HG03432 (cell line): Measurements from ENCODE around the gene KIF25.

ENCODE experiments used
- ATAC-seq: cut with Tn5 transposase; IDR thresholded peaks from one replicate; pipeline ENCODE4 v1.9.1; 2021; ENCODE audit warnings: mild to moderate bottlenecking, moderate library complexity; ENCODE audit not compliant: unreplicated experiment

The KIF25 gene

GRCh38 chr6:167997642-167998041 is at the start of gene KIF25:
Gene KIF25 (plus strand): TSS chr6:167997671. CDS start chr6:168029586, 31,915 bp downstream.
- no peak for ATAC-seq

- ATAC-seq: no peak
Measured at GRCh38 chr6:167947716-167948115, 49.8 kb upstream of the KIF25 start.

GRCh38 chr6:167948716-167949115 is 48.8 kb upstream of the KIF25 start:
- no peak for ATAC-seq

- ATAC-seq: no peak
Measured at GRCh38 chr6:167949121-167949684, 48.3 kb upstream of the KIF25 start.

GRCh38 chr6:167951781-167952511 is 45.5 kb upstream of the KIF25 start:
- ATAC-seq: no peak

- ATAC-seq: no peak
Measured at GRCh38 chr6:167952512-167952859, 45.0 kb upstream of the KIF25 start.

GRCh38 chr6:167953551-167953950 is 43.9 kb upstream of the KIF25 start:
- no peak for ATAC-seq

GRCh38 chr6:167954151-167954550 is 43.3 kb upstream of the KIF25 start:
- ATAC-seq: no peak

- ATAC-seq: no peak
Measured at GRCh38 chr6:167956491-167956890, 41.0 kb upstream of the KIF25 start.

GRCh38 chr6:167956983-167957492 is 40.4 kb upstream of the KIF25 start:
- ATAC-seq: no peak

- no peak for ATAC-seq
Measured at GRCh38 chr6:167957626-167958025, 39.8 kb upstream of the KIF25 start.

- no peak for ATAC-seq
Measured at GRCh38 chr6:167960579-167960978, 36.9 kb upstream of the KIF25 start.

GRCh38 chr6:167962711-167963110 is 34.8 kb upstream of the KIF25 start:
- no peak for ATAC-seq

GRCh38 chr6:167963589-167964057 is 33.8 kb upstream of the KIF25 start:
- no peak for ATAC-seq

- ATAC-seq: no peak
Measured at GRCh38 chr6:167965592-167966539, 31.6 kb upstream of the KIF25 start.

GRCh38 chr6:167966540-167966905 is 30.9 kb upstream of the KIF25 start:
- no peak for ATAC-seq

- no peak for ATAC-seq
Measured at GRCh38 chr6:167968091-167968490, 29.4 kb upstream of the KIF25 start.

GRCh38 chr6:167970230-167970629 is 27.2 kb upstream of the KIF25 start:
- ATAC-seq: no peak

- ATAC-seq: no peak
Measured at GRCh38 chr6:167972193-167972592, 25.3 kb upstream of the KIF25 start.

GRCh38 chr6:167973148-167973885 is 24.2 kb upstream of the KIF25 start:
- no peak for ATAC-seq
